ENCODE data around the gene ESR1. TPM values are rescaled to one million over a fixed set of nuclear protein-coding genes. Genes with fewer than 3 reads are reported as not detected.

Gene ESR1
- total RNA-seq, 2 experiments from 2014 or later, result 0.06 TPM; not detected in 1

GRCh38 chr6:151993364-151993763 lies 185.9 kb downstream of the ESR1 start:
- no peak overlapping the region for H3K27ac ChIP-seq (ENCODE audit: low read depth, low read length, poor library complexity, severe bottlenecking)
- CTCF ChIA-PET (ENCODE audit: unreplicated experiment), result no interaction called here
- H3K9me3 ChIP-seq (ENCODE audit: low read length), result no peaks in the 10 kb centered on the region
- H3K9me2 ChIP-seq (ENCODE audit: insufficient read depth, low read length), result no peaks in the 10 kb centered on the region
- no peaks in the 10 kb centered on the region for H3K79me2 ChIP-seq (ENCODE audit: insufficient read depth, low read depth, low read length)
- no peak overlapping the region for H3K4me3 ChIP-seq (ENCODE audit: low read depth, low read length, poor library complexity, severe bottlenecking)
- no peak for TF ChIP-seq EZH2phosphoT487 (IDR thresholded peaks at IDR 0.05; ENCODE audit: borderline replicate concordance, low read depth, low read length)
- TF ChIP-seq CTCF (conservative IDR thresholded peaks at IDR 0.05; ENCODE audit: low read length), result no peak
- H4K20me1 ChIP-seq (ENCODE audit: insufficient read depth, low read length), result no peaks in the 10 kb centered on the region
- DNase-seq (ENCODE audit: low spot score), result no peak
- intact Hi-C loops (cut with micrococcal nuclease; ENCODE audit: unreplicated experiment), result no loop called here
- no TSS peak for BruUV-seq (replicated peaks)
- no peak overlapping the region for H2AFZ ChIP-seq (ENCODE audit: low read length)
- no peaks in the 10 kb centered on the region for H3K4me1 ChIP-seq (ENCODE audit: insufficient read depth, low read length, poor library complexity, severe bottlenecking)
- H3K36me3 ChIP-seq (ENCODE audit: insufficient read depth, low read length), result no peaks in the 10 kb centered on the region
- POLR2A ChIA-PET, result no interaction called here
- H3K4me2 ChIP-seq (ENCODE audit: low read length), result no peak overlapping the region

- ChIA-PET CTCF (ENCODE audit: unreplicated experiment) (no interaction called here), POLR2A (interaction anchor here (0.7 to 1.5 kb wide), 2 partner anchors 13 to 1515 kb away, joined by 3 to 4 read pairs; no protein-coding TSS in a partner anchor)
- TF ChIP-seq CTCF (conservative IDR thresholded peaks at IDR 0.05; ENCODE audit: low read length), result no peak
- TF ChIP-seq EZH2phosphoT487 (IDR thresholded peaks at IDR 0.05; ENCODE audit: borderline replicate concordance, low read depth, low read length), result no peak
- Histone ChIP-seq H3K9me3 (ENCODE audit: low read length) (no peaks in the 10 kb centered on the region), H3K36me3 (ENCODE audit: insufficient read depth, low read length) (no peaks in the 10 kb centered on the region), H3K4me1 (ENCODE audit: insufficient read depth, low read length, poor library complexity, severe bottlenecking) (no peaks in the 10 kb centered on the region), H3K9me2 (ENCODE audit: insufficient read depth, low read length) (no peaks in the 10 kb centered on the region), H3K27ac (ENCODE audit: low read depth, low read length, poor library complexity, severe bottlenecking) (no peak overlapping the region), H3K4me2 (ENCODE audit: low read length) (no peak overlapping the region), H4K20me1 (ENCODE audit: insufficient read depth, low read length) (no peaks in the 10 kb centered on the region), H3K4me3 (ENCODE audit: low read depth, low read length, poor library complexity, severe bottlenecking) (no peak overlapping the region), H3K79me2 (ENCODE audit: insufficient read depth, low read depth, low read length) (no peaks in the 10 kb centered on the region), H2AFZ (ENCODE audit: low read length) (no peak overlapping the region)
- no peak for DNase-seq (ENCODE audit: low spot score)
- intact Hi-C loops (cut with micrococcal nuclease; ENCODE audit: unreplicated experiment), result no loop called here
- no TSS peak for BruUV-seq (replicated peaks)
Observed at GRCh38 chr6:151998784-151999183, 191.3 kb downstream of the ESR1 start.

- CTCF ChIA-PET (ENCODE audit: unreplicated experiment), result no interaction called here
- Histone ChIP-seq H3K4me3 (ENCODE audit: low read depth, low read length, poor library complexity, severe bottlenecking) (no peak overlapping the region), H3K4me1 (ENCODE audit: insufficient read depth, low read length, poor library complexity, severe bottlenecking) (no peaks in the 10 kb centered on the region), H3K36me3 (ENCODE audit: insufficient read depth, low read length) (no peaks in the 10 kb centered on the region), H3K9me2 (ENCODE audit: insufficient read depth, low read length) (no peaks in the 10 kb centered on the region), H4K20me1 (ENCODE audit: insufficient read depth, low read length) (no peaks in the 10 kb centered on the region), H3K4me2 (ENCODE audit: low read length) (no peak overlapping the region), H3K27ac (ENCODE audit: low read depth, low read length, poor library complexity, severe bottlenecking) (no peak overlapping the region), H3K79me2 (ENCODE audit: insufficient read depth, low read depth, low read length) (no peaks in the 10 kb centered on the region), H2AFZ (ENCODE audit: low read length) (no peak overlapping the region), H3K9me3 (ENCODE audit: low read length) (no peaks in the 10 kb centered on the region)
- intact Hi-C loops (cut with micrococcal nuclease; ENCODE audit: unreplicated experiment), result no loop called here
- no TSS peak for BruUV-seq (replicated peaks)
- TF ChIP-seq EZH2phosphoT487 (IDR thresholded peaks at IDR 0.05; ENCODE audit: borderline replicate concordance, low read depth, low read length) (no peak), CTCF (conservative IDR thresholded peaks at IDR 0.05; ENCODE audit: low read length) (no peak)
- POLR2A ChIA-PET, result interaction anchor here (0.7 to 1.5 kb wide), 2 partner anchors 12 to 1515 kb away, joined by 3 to 4 read pairs; no protein-coding TSS in a partner anchor
- DNase-seq (ENCODE audit: low spot score), result no peak
Observed at GRCh38 chr6:151999194-151999593, 191.7 kb downstream of the ESR1 start.
